Measurements from ENCODE around the gene EPS8L2.

- TF ChIP-seq CBX5 (IDR thresholded peaks at IDR 0.05; ENCODE audit: low read depth) (no peak), BACH1 (IDR thresholded peaks at IDR 0.05; ENCODE audit: borderline replicate concordance) (no peak), PBX3 (IDR thresholded peaks at IDR 0.05; ENCODE audit: insufficient replicate concordance, low read depth, low read length) (no peak), CTCF (IDR thresholded peaks at IDR 0.05 in 2 of 3, conservative IDR thresholded peaks at IDR 0.05 in 1 of 3; ENCODE audit: control insufficient read depth in 2 of 3, extremely low read depth in 1 of 3, insufficient read depth in 1 of 3, low read depth in 3 of 3, low read length in 3 of 3) (no peak), FOXK2 (IDR thresholded peaks at IDR 0.05) (no peak), ZZZ3 (IDR thresholded peaks at IDR 0.05; ENCODE audit: control insufficient read depth, insufficient read length, low read depth) (no peak), USF2 (IDR thresholded peaks at IDR 0.05; ENCODE audit: borderline replicate concordance, low read depth, low read length) (no peak), BCL3 (IDR thresholded peaks at IDR 0.05; ENCODE audit: borderline replicate concordance, insufficient read depth, low read depth, low read length, poor library complexity, severe bottlenecking) (no peak), NR2C1 (IDR thresholded peaks at IDR 0.05) (no peak), EZH2 (IDR thresholded peaks at IDR 0.05; ENCODE audit: borderline replicate concordance, control insufficient read depth, low read depth, low read length) (no peak), ZNF24 (IDR thresholded peaks at IDR 0.05) (no peak), PKNOX1 (IDR thresholded peaks at IDR 0.05) (no peak), GABPA (IDR thresholded peaks at IDR 0.05; ENCODE audit: low read depth) (no peak), POLR2A (IDR thresholded peaks at IDR 0.05; ENCODE audit: low read depth, low read length) (no peak)
Observed at GRCh38 chr11:745428-745827, 39.4 kb downstream of the EPS8L2 start.

All from GM12878 (cell line).